A549 (cell line): ENCODE measurements around the gene ATG4D. TPM values are rescaled to one million over a fixed set of nuclear protein-coding genes. Genes with fewer than 3 reads are reported as not detected.
A peak's percentile ranks its signal among the peaks of the same experiment; 100 is the strongest.
"Not testable (repeated sequence)": the region's sequence is repeated elsewhere in the genome, so short reads cannot be mapped to it uniquely, and the experiment has no call there.

ENCODE experiments used
- ATAC-seq, 2 experiments: fragments of 200-7000 bp in 1 of 2; fragments of >200 bp in 1 of 2; cut with Nextera tagmentation in 1 of 2; cut with Tn5 transposase in 1 of 2; 3 replicates each; pipeline versions ENCODE4 v1.8.0 to v1.9.1; 2018 to 2020; ENCODE audit warnings: mild to moderate bottlenecking in 1 of 2, moderate library complexity in 1 of 2
- CTCF ChIA-PET: fragments of 300-600 bp; sonication (Branson Sonifier 250); formaldehyde crosslinking; extraction: SDS; loops from one replicate; lab custom pipeline; 2021; ENCODE audit warnings: antibody characterized with exemption, inconsistent platforms; lab: Yijun Ruan, JAX
- POLR2A ChIA-PET: fragments of 350-600 bp; formaldehyde crosslinking; extraction: SDS; loops from one replicate; lab custom pipeline; 2021; ENCODE audit warnings: antibody characterized with exemption, inconsistent platforms; lab: Yijun Ruan, JAX
- DNase-seq, 2 experiments: peaks; one replicate each; pipeline versions ENCODE4 v3.0.0 to v3.0.0-alpha.2; 2011 to 2016; ENCODE audit warnings: low read depth in 1 of 2, low spot score in 1 of 2
- FAIRE-seq: peaks from 2 replicates; lab custom pipeline; 2011; peaks lifted over from hg19 to GRCh38; lab: Jason Lieb, UNC
- H3K27ac ChIP-seq, 2 experiments: fragments of >200 bp; sonication (Bioruptor Twin); formaldehyde crosslinking; 3 replicates each; pipeline ENCODE4 v1.5.1; 2016 to 2017
- H3K4me1 ChIP-seq: fragments of >200 bp; sonication (Bioruptor Twin); formaldehyde crosslinking; 3 replicates; pipeline ENCODE4 v1.6.1; 2016
- H3K4me2 ChIP-seq: fragments of >200 bp; sonication (Bioruptor Twin); formaldehyde crosslinking; 3 replicates; pipeline ENCODE4 v1.6.1; 2016
- H3K4me3 ChIP-seq: fragments of >200 bp; sonication (Bioruptor Twin); formaldehyde crosslinking; 3 replicates; pipeline ENCODE4 v1.5.1; 2016
- H3K9me3 ChIP-seq: fragments of >200 bp; sonication (Bioruptor Twin); formaldehyde crosslinking; 3 replicates; pipeline ENCODE4 v1.6.1; 2016
- CHD4 ChIP-seq: fragments of 200-600 bp; sonication (generic); IDR thresholded peaks from 2 replicates; pipeline ENCODE4 v1.6.1; 2016; ENCODE audit warnings: antibody characterized with exemption, mild to moderate bottlenecking, borderline replicate concordance
- E2F6 ChIP-seq: IDR thresholded peaks from 2 replicates; pipeline ENCODE4 v1.6.1; 2012; ENCODE audit warnings: low read depth, borderline replicate concordance
- ELK1 ChIP-seq: fragments of 150-350 bp; IDR thresholded peaks from 2 replicates; pipeline ENCODE4 v1.6.1; 2014; ENCODE audit warnings: low read depth, mild to moderate bottlenecking, low read length
- HDAC2 ChIP-seq: fragments of 200-600 bp; sonication (generic); IDR thresholded peaks from 2 replicates; pipeline ENCODE4 v1.6.1; 2016
- HMGXB4 ChIP-seq: fragments of 250-450 bp; sonication (Bioruptor Pico); IDR thresholded peaks from 2 replicates; pipeline ENCODE4 v1.5.0; 2021; ENCODE audit warnings: mild to moderate bottlenecking, moderate library complexity, borderline replicate concordance
- HOXA7 ChIP-seq: fragments of 250-450 bp; sonication (Bioruptor Pico); IDR thresholded peaks from 2 replicates; pipeline ENCODE4 v1.5.0; 2020; ENCODE audit warnings: mild to moderate bottlenecking, moderate library complexity
- HOXB13 ChIP-seq: fragments of 250-450 bp; sonication (Bioruptor Pico); IDR thresholded peaks from 2 replicates; pipeline ENCODE4 v1.5.0; 2020; ENCODE audit warnings: low read depth, mild to moderate bottlenecking, moderate library complexity
- KDM1A ChIP-seq: fragments of 200-600 bp; sonication (generic); IDR thresholded peaks from 2 replicates; pipeline ENCODE4 v1.6.1; 2016; ENCODE audit warnings: low read depth, mild to moderate bottlenecking
- MAFK ChIP-seq: fragments of 450-650 bp; IDR thresholded peaks from 2 replicates; pipeline ENCODE4 v1.6.1; 2014; ENCODE audit not compliant: partially characterized antibody
- NPAS2 ChIP-seq: fragments of 250-450 bp; sonication (Bioruptor Pico); IDR thresholded peaks from 2 replicates; pipeline ENCODE4 v1.8.0; 2022; ENCODE audit warnings: mild to moderate bottlenecking, moderate library complexity, borderline replicate concordance
- NR3C1 ChIP-seq: fragments of >200 bp; sonication (Bioruptor Twin); formaldehyde crosslinking; IDR thresholded peaks from 3 replicates; pipeline ENCODE4 v1.6.1; 2017
- RAD21 ChIP-seq, 2 experiments: fragments of >200 bp in 1 of 2; sonication (Bioruptor Twin) in 1 of 2; formaldehyde crosslinking in 1 of 2; IDR thresholded peaks in 1 of 2; conservative IDR thresholded peaks in 1 of 2; 2 replicates in 1 of 2; 3 replicates in 1 of 2; pipeline ENCODE4 v1.6.1; 2012 to 2018; ENCODE audit warnings: inconsistent platforms in 1 of 2
- RARB ChIP-seq: fragments of 250-450 bp; sonication (Bioruptor Pico); IDR thresholded peaks from 2 replicates; pipeline ENCODE4 v1.8.0; 2021; ENCODE audit warnings: mild to moderate bottlenecking, moderate library complexity
- RCOR1 ChIP-seq: fragments of 150-350 bp; IDR thresholded peaks from 2 replicates; pipeline ENCODE4 v1.6.1; 2014; ENCODE audit warnings: antibody characterized with exemption, low read length, low read depth
- RNF2 ChIP-seq: fragments of 200-600 bp; sonication (generic); IDR thresholded peaks from 2 replicates; pipeline ENCODE4 v1.6.1; 2016; ENCODE audit warnings: low read depth, mild to moderate bottlenecking, antibody characterized with exemption, moderate library complexity, borderline replicate concordance
- SMC3 ChIP-seq: fragments of >200 bp; sonication (Bioruptor Twin); formaldehyde crosslinking; IDR thresholded peaks from 3 replicates; pipeline ENCODE4 v1.6.1; 2018; ENCODE audit warnings: inconsistent platforms
- TP53 ChIP-seq: fragments of 250-450 bp; sonication (Bioruptor Pico); IDR thresholded peaks from 2 replicates; pipeline ENCODE4 v1.5.0; 2021; ENCODE audit warnings: mild to moderate bottlenecking, moderate library complexity
- USF2 ChIP-seq: fragments of 450-650 bp; IDR thresholded peaks from 2 replicates; pipeline ENCODE4 v1.6.1; 2014; ENCODE audit warnings: antibody characterized with exemption
- WGBS: methylation state at CpG from one replicate; pipeline ENCODE4 v1.1.6; 2017; ENCODE audit errors: missing lambda C conversion rate; 5-methylcytosine and 5-hydroxymethylcytosine counted together
- polyA plus RNA-seq, 4 experiments: library from polyadenylated mRNA; depleted of rRNA in 3 of 4; stranded (reverse); fragments of >200 nt; fragmentation: RNase III in 1 of 4; extraction: RNeasy Plus Mini Kit Qiagen cat#74134 plus additional on column Dnase treatment in 1 of 4; gene quantifications; 2 replicates in 3 of 4; 3 replicates in 1 of 4; pipeline ENCODE4 v1.2.3, GENCODE V29; 2011 to 2017

The ATG4D gene
- polyA plus RNA-seq, 2 of the 4 experiments (the other 2 are of a cell fraction), result 7.3 to 10.7 TPM

GRCh38 chr19:10551006-10551405 is 7.3 kb downstream of the ATG4D start:
- H3K9me3 ChIP-seq, DNase-seq, H3K4me3 ChIP-seq, H3K4me2 ChIP-seq, H3K27ac ChIP-seq, H3K4me1 ChIP-seq, POLR2A ChIA-PET, ATAC-seq, FAIRE-seq: not testable (repeated sequence)
- CTCF ChIA-PET, result interaction anchor here (1.0 to 4.2 kb wide), 5 partner anchors 9 to 147 kb away, joined by 3 to 26 read pairs (median 5); partner anchors contain the start of gene KRI1
- WGBS, result 91% methylated on average over 9 of the region's 9 CpGs

- Histone ChIP-seq H3K9me3 (no peaks in the 10 kb centered on the region), H3K4me2 (no peak overlapping the region), H3K27ac (no peak overlapping the region), H3K4me1 (no peaks in the 10 kb centered on the region), H3K4me3 (no peak overlapping the region)
- ATAC-seq (peak; percentile 64 to 75; a peak in 5 of 6 replicates), FAIRE-seq (no peak)
- POLR2A ChIA-PET, result no interaction called here
- WGBS, result 84% methylated on average over 7 of the region's 12 CpGs
- CTCF ChIA-PET, result interaction anchor here (0.8 to 4.2 kb wide), 7 partner anchors 10 to 148 kb away, joined by 3 to 26 read pairs (median 5); partner anchors contain the start of gene KRI1
- TF ChIP-seq USF2, result no peak
- TF ChIP-seq NPAS2 (CRISPR knock-in tag), result no peak
- TF ChIP-seq HDAC2, result no peak
- TF ChIP-seq RAD21 (conservative IDR thresholded peaks at IDR 0.05 in 1 of 2, IDR thresholded peaks at IDR 0.05 in 1 of 2), result peak; percentile 26 to 40; a peak in 2 of 5 replicates
- TF ChIP-seq, all 56 proteins: peak for 1
- DNase-seq, result peak in 1 of 2 experiments; percentile 72
These were observed 8.1 kb downstream of the ATG4D start for GRCh38 chr19:10551698-10552301.

- TF ChIP-seq HOXB13 (CRISPR knock-in tag) (no peak), RARB (0 out of 2 replicates have a peak, but pooled peaks have one; percentile 20), USF2 (peak; percentile 71)
- FAIRE-seq (no peak), ATAC-seq (peak; percentile 49 to 86; a peak in 5 of 6 replicates), DNase-seq (peak; percentile 48)
- H3K9me3 ChIP-seq, result no peaks in the 10 kb centered on the region
- H3K27ac ChIP-seq, result no peak overlapping the region
- H3K4me2 ChIP-seq, result no peak overlapping the region
- ChIA-PET CTCF (interaction anchor here (0.8 to 4.2 kb wide), 6 partner anchors 11 to 42 kb away, joined by 3 to 26 read pairs (median 4); partner anchors contain the start of gene KRI1), POLR2A (interaction anchor here (0.5 to 0.6 kb wide), 2 partner anchors 9 to 24 kb away, joined by 4 to 5 read pairs; no protein-coding TSS in a partner anchor)
- H3K4me3 ChIP-seq, result no peak overlapping the region
- H3K4me1 ChIP-seq, result no peaks in the 10 kb centered on the region
- WGBS, result 89% methylated on average over 10 of the region's 12 CpGs
These were observed 8.9 kb downstream of the ATG4D start for GRCh38 chr19:10552510-10553053.

GRCh38 chr19:10553087-10553667 is 9.5 kb downstream of the ATG4D start:
- Histone ChIP-seq H3K27ac (no peak overlapping the region), H3K4me2 (no peak overlapping the region), H3K4me3 (no peak overlapping the region), H3K9me3 (no peaks in the 10 kb centered on the region), H3K4me1 (no peaks in the 10 kb centered on the region)
- CTCF ChIA-PET, result interaction anchor here (0.8 to 4.2 kb wide), 4 partner anchors 12 to 43 kb away, joined by 3 to 26 read pairs (median 7); partner anchors contain the start of gene KRI1
- no peak for FAIRE-seq
- POLR2A ChIA-PET, result interaction anchor here (0.5 to 0.6 kb wide), 2 partner anchors 10 to 24 kb away, joined by 4 to 5 read pairs; no protein-coding TSS in a partner anchor
- ATAC-seq, result no peak; a peak in 1 of 6 replicates
- DNase-seq, result no peak
- WGBS, result 85% methylated on average over 9 of the region's 13 CpGs
- no peak for TF ChIP-seq NPAS2 (CRISPR knock-in tag)
- no peak for TF ChIP-seq HMGXB4
- TF ChIP-seq TP53 (CRISPR knock-in tag), result no peak
- TF ChIP-seq HDAC2, result no peak
- TF ChIP-seq E2F6, result no peak
- TF ChIP-seq KDM1A, result no peak
- no peak for TF ChIP-seq HOXB13 (CRISPR knock-in tag)
- no peak for TF ChIP-seq RCOR1
- TF ChIP-seq HOXA7, result no peak
- no peak for TF ChIP-seq NR3C1
- TF ChIP-seq SMC3, result no peak
- no peak for TF ChIP-seq USF2
- no peak for TF ChIP-seq RNF2
- TF ChIP-seq CHD4, result no peak
- no peak for TF ChIP-seq ELK1
- no peak for TF ChIP-seq MAFK
